Neural crest cell (in vitro differentiated cells): Measurements from ENCODE around the gene PLXNB3. TPM values are rescaled to one million over a fixed set of nuclear protein-coding genes. Genes with fewer than 3 reads are reported as not detected.
A peak's percentile ranks its signal among the peaks of the same experiment; 100 is the strongest.

Experiments used
- DNase-seq: peaks from one replicate; pipeline ENCODE4 v3.0.0; 2021; ENCODE audit warnings: low read depth, mixed read lengths, low spot score
- H3K27ac Mint-ChIP-seq: one replicate; pipeline ENCODE4 v1.8.0; 2021; ENCODE audit warnings: mild to moderate bottlenecking, mixed read lengths; ENCODE audit not compliant: unreplicated experiment
- H3K27me3 Mint-ChIP-seq: 2 replicates; pipeline ENCODE4 v1.8.0; 2021; ENCODE audit warnings: low read depth, mild to moderate bottlenecking, mixed read lengths
- H3K36me3 Mint-ChIP-seq: 2 replicates; pipeline ENCODE4 v1.8.0; 2021; ENCODE audit warnings: low read depth, mild to moderate bottlenecking, mixed read lengths
- H3K4me1 Mint-ChIP-seq: 2 replicates; pipeline ENCODE4 v1.8.0; 2021; ENCODE audit warnings: mixed read lengths
- H3K4me3 Mint-ChIP-seq: one replicate; pipeline ENCODE4 v1.8.0; 2021; ENCODE audit warnings: mild to moderate bottlenecking, mixed read lengths
- H3K9me3 Mint-ChIP-seq: 2 replicates; pipeline ENCODE4 v1.8.0; 2021; ENCODE audit warnings: mixed read lengths
- total RNA-seq: library from RNA; stranded (reverse); gene quantifications from 2 replicates; pipeline ENCODE4 v1.2.1, GENCODE V29; 2021
- TF ChIP-seq, protein P1 (sequence below): fragments of 200-600 bp; sonication (generic); conservative IDR thresholded peaks from 2 replicates; pipeline ENCODE4 v1.5.0; 2021; ENCODE audit warnings: antibody characterized with exemption, mild to moderate bottlenecking

Gene PLXNB3
- total RNA-seq, 1 donor from 2014 or later, result 15.7 TPM

DNA sequence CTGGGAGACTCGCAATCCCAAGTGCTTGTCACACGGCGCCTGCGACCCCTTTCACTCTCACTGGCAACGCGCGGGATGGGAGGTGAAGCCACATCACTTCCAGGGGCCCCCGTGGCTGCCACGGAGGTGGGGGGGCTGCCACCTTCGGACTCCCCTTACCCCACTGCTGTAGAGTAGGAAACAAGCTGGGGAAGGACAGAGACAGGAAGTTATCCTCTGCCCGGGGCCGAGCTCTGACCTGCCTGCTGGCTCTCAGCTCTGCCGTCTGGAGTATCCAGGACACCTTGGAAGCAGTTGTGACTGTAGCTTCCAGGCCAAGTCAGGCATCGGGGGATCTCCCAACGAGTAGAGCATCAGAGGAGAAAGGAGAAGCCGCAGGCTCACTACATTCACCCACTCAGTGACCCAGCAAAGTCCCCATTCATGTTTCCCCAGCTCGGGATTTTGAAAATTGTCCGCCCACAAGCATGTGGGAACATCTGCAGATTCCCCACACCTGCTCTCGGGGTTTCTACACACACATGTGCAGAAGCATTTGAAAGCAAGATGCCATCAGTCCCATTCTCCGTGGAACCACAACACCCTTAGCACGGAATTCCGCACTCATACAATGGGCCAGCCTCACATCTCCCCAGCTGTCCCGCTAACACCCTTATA lies 55.5 kb downstream of the PLXNB3 start:
- TF ChIP-seq, protein P1, sequence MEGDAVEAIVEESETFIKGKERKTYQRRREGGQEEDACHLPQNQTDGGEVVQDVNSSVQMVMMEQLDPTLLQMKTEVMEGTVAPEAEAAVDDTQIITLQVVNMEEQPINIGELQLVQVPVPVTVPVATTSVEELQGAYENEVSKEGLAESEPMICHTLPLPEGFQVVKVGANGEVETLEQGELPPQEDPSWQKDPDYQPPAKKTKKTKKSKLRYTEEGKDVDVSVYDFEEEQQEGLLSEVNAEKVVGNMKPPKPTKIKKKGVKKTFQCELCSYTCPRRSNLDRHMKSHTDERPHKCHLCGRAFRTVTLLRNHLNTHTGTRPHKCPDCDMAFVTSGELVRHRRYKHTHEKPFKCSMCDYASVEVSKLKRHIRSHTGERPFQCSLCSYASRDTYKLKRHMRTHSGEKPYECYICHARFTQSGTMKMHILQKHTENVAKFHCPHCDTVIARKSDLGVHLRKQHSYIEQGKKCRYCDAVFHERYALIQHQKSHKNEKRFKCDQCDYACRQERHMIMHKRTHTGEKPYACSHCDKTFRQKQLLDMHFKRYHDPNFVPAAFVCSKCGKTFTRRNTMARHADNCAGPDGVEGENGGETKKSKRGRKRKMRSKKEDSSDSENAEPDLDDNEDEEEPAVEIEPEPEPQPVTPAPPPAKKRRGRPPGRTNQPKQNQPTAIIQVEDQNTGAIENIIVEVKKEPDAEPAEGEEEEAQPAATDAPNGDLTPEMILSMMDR, result no peak
- H3K4me1 Mint-ChIP-seq, result peaks cover 26% of the 10 kb centered on the region
- no peaks in the 10 kb centered on the region for H3K27me3 Mint-ChIP-seq
- H3K36me3 Mint-ChIP-seq, result peaks cover 3% of the 10 kb centered on the region
- H3K4me3 Mint-ChIP-seq, result peak overlapping the region; percentile 72
- no peaks in the 10 kb centered on the region for H3K9me3 Mint-ChIP-seq
- H3K27ac Mint-ChIP-seq, result peak overlapping the region; percentile 71
- no peak for DNase-seq

DNA sequence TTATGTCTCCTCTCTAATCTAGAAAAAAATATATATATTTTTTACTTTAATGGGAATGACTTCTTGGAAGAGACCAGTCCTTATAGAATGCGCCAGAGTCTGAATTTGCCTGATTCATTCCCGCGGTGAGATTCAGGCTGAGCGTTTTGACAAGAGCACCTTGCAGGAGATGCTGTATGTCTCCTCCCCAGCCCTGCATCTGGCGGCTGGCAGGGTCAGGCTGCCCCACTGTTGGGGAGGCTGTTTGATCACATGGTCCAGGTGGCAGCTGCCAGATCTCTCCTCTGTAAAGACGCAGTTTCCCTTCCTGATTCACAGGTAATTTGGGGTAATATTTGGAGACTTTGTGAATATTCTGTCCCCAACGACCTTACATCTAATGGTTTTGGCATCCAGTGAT lies 56.6 kb downstream of the PLXNB3 start:
- DNase-seq, result no peak
- H3K9me3 Mint-ChIP-seq, result no peaks in the 10 kb centered on the region
- no peak overlapping the region for H3K4me3 Mint-ChIP-seq
- H3K4me1 Mint-ChIP-seq, result peaks cover 26% of the 10 kb centered on the region
- H3K27ac Mint-ChIP-seq, result no peak overlapping the region
- H3K36me3 Mint-ChIP-seq, result no peaks in the 10 kb centered on the region
- no peaks in the 10 kb centered on the region for H3K27me3 Mint-ChIP-seq
- TF ChIP-seq, protein P1, result no peak

GRCh38 chrX:153821066-153821465 lies 57.0 kb downstream of the PLXNB3 start:
- H3K4me3 Mint-ChIP-seq, result no peak overlapping the region
- no peaks in the 10 kb centered on the region for H3K9me3 Mint-ChIP-seq
- no peak overlapping the region for H3K27ac Mint-ChIP-seq
- H3K4me1 Mint-ChIP-seq, result peaks cover 26% of the 10 kb centered on the region
- no peaks in the 10 kb centered on the region for H3K27me3 Mint-ChIP-seq
- DNase-seq, result no peak
- no peaks in the 10 kb centered on the region for H3K36me3 Mint-ChIP-seq
- TF ChIP-seq, protein P1, result no peak

DNA sequence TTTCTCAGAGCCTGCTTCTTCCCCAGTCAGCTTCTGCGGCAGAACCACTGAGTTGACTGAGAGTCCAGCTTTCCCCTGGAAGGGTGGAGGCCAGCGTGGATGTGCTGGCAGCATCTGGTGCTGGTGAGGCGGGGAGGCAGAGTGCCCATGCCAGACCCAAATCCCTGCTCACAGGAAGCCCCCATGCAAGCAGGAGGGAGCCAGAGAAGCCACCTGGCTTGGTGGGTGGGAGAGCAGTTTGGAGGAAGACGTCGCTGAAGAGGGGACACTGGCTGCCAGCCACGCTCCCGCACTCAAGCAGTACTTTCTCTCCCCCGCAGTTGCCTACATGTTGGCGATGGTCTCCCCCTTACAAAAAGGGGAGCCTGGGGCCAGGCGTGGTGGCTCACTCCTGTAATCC lies 60.3 kb downstream of the PLXNB3 start:
- TF ChIP-seq, protein P1, result no peak
- H3K27ac Mint-ChIP-seq, result no peak overlapping the region
- no peak overlapping the region for H3K4me3 Mint-ChIP-seq
- no peaks in the 10 kb centered on the region for H3K27me3 Mint-ChIP-seq
- no peak for DNase-seq
- peaks cover 5% of the 10 kb centered on the region for H3K36me3 Mint-ChIP-seq
- peaks cover 25% of the 10 kb centered on the region for H3K4me1 Mint-ChIP-seq
- H3K9me3 Mint-ChIP-seq, result no peaks in the 10 kb centered on the region

- DNase-seq, result no peak
- no peaks in the 10 kb centered on the region for H3K9me3 Mint-ChIP-seq
- no peaks in the 10 kb centered on the region for H3K27me3 Mint-ChIP-seq
- H3K4me1 Mint-ChIP-seq, result peaks cover 21% of the 10 kb centered on the region
- no peak overlapping the region for H3K27ac Mint-ChIP-seq
- TF ChIP-seq, protein P1, result no peak
- H3K36me3 Mint-ChIP-seq, result peaks cover 5% of the 10 kb centered on the region
- H3K4me3 Mint-ChIP-seq, result no peak overlapping the region
Observed at GRCh38 chrX:153825042-153825441, 61.0 kb downstream of the PLXNB3 start.

Other genes starting within 250 kb of the PLXNB3 start
- 0.05 and 0.11 TPM in 2 replicates for gene ATP2B3, start 246.6 kb upstream of the PLXNB3 start, total RNA-seq
- gene CCNQ, start 165.1 kb upstream of the PLXNB3 start, total RNA-seq, result 24.4 and 25.3 TPM in 2 replicates
- 1.7 TPM in 2 replicates for gene DUSP9, start 117.0 kb upstream of the PLXNB3 start, total RNA-seq
- 9.4 and 10.2 TPM in 2 replicates for gene PNCK, start 90.4 kb upstream of the PLXNB3 start, total RNA-seq
- gene SLC6A8, start 76.3 kb upstream of the PLXNB3 start, total RNA-seq, result 123 and 125 TPM in 2 replicates
- 117 and 118 TPM in 2 replicates for gene BCAP31, start 39.9 kb upstream of the PLXNB3 start, total RNA-seq
- gene ABCD1, start 39.4 kb upstream of the PLXNB3 start, total RNA-seq, result 6.0 and 6.6 TPM in 2 replicates
- gene SRPK3, start 16.8 kb downstream of the PLXNB3 start, total RNA-seq, result 0.14 and 0.30 TPM in 2 replicates
- 50.2 and 52.6 TPM in 2 replicates for gene IDH3G, start 30.1 kb downstream of the PLXNB3 start, total RNA-seq
- 183 and 187 TPM in 2 replicates for gene SSR4, start 30.4 kb downstream of the PLXNB3 start, total RNA-seq
- gene PDZD4, start 66.3 kb downstream of the PLXNB3 start, total RNA-seq, result 48.8 and 52.5 TPM in 2 replicates
- gene L1CAM, start 121.9 kb downstream of the PLXNB3 start, total RNA-seq, result 133 and 137 TPM in 2 replicates
- not detected in 2 replicates for gene AVPR2, start 140.4 kb downstream of the PLXNB3 start, total RNA-seq
- gene ARHGAP4, start 162.0 kb downstream of the PLXNB3 start, total RNA-seq, result 10.2 and 10.7 TPM in 2 replicates
- gene NAA10, start 170.8 kb downstream of the PLXNB3 start, total RNA-seq, result 116 and 124 TPM in 2 replicates
- 11.4 and 11.8 TPM in 2 replicates for gene RENBP, start 180.4 kb downstream of the PLXNB3 start, total RNA-seq
- 168 and 173 TPM in 2 replicates for gene HCFC1, start 207.6 kb downstream of the PLXNB3 start, total RNA-seq
- gene TMEM187, start 208.5 kb downstream of the PLXNB3 start, total RNA-seq, result 8.0 and 14.0 TPM in 2 replicates